H1 (cell line): ENCODE measurements around the gene DDN. TPM values are rescaled to one million over a fixed set of nuclear protein-coding genes. Genes with fewer than 3 reads are reported as not detected.

Experiments
- CTCF ChIA-PET: fragments of 300-600 bp; sonication (Branson Sonifier 250); formaldehyde crosslinking; loops from one replicate; lab custom pipeline; 2021; ENCODE audit not compliant: partially characterized antibody; lab: Charles Lee
- POLR2A ChIA-PET: fragments of 300-600 bp; sonication (Branson Sonifier 250); formaldehyde crosslinking; loops from one replicate; lab custom pipeline; 2021; ENCODE audit warnings: inconsistent platforms; ENCODE audit not compliant: partially characterized antibody; lab: Charles Lee
- DNase-seq, 2 experiments: peaks; one replicate each; pipeline versions ENCODE4 v3.0.0 to v3.0.0-alpha.2; 2010 to 2022; ENCODE audit warnings: low spot score in 2 of 2, low read depth in 1 of 2, mixed read lengths in 1 of 2
- FAIRE-seq: peaks from 2 replicates; lab custom pipeline; 2011; peaks lifted over from hg19 to GRCh38; lab: Jason Lieb, UNC
- H2AFZ ChIP-seq: 2 replicates; pipeline ENCODE4 v1.8.1; 2012; ENCODE audit warnings: low read length, inconsistent platforms
- H2AK5ac ChIP-seq: 2 replicates; pipeline ENCODE4 v1.6.1; 2013; ENCODE audit warnings: low read depth, low read length
- H2BK120ac ChIP-seq: replicated peaks from 2 replicates; pipeline ENCODE3; 2013; ENCODE audit warnings: low read depth, low read length, inconsistent platforms
- H2BK12ac ChIP-seq: 2 replicates; pipeline ENCODE4 v1.6.1; 2013; ENCODE audit warnings: low read depth, low read length
- H2BK15ac ChIP-seq: 2 replicates; pipeline ENCODE4 v1.6.1; 2013; ENCODE audit warnings: low read length
- H2BK20ac ChIP-seq: 2 replicates; pipeline ENCODE4 v1.6.1; 2013; ENCODE audit warnings: low read length
- H2BK5ac ChIP-seq: 2 replicates; pipeline ENCODE4 v1.6.1; 2013; ENCODE audit warnings: low read depth, low read length
- H3K14ac ChIP-seq: 2 replicates; pipeline ENCODE4 v1.6.1; 2013; ENCODE audit warnings: inconsistent platforms; ENCODE audit not compliant: insufficient read length
- H3K18ac ChIP-seq: 2 replicates; pipeline ENCODE4 v1.6.1; 2013; ENCODE audit warnings: low read length; ENCODE audit errors: extremely low read depth
- H3K23ac ChIP-seq: 2 replicates; pipeline ENCODE4 v1.6.1; 2013; ENCODE audit warnings: inconsistent platforms; ENCODE audit not compliant: insufficient read length
- H3K23me2 ChIP-seq: 2 replicates; pipeline ENCODE4 v1.6.1; 2013; ENCODE audit warnings: low read depth, low read length
- H3K27ac ChIP-seq: 2 replicates; pipeline ENCODE4 v1.6.1; 2011; ENCODE audit warnings: low read depth, low read length, inconsistent platforms
- H3K27me3 ChIP-seq, 4 experiments: replicated peaks in 1 of 4; 1 replicate in 1 of 4; 2 replicates in 3 of 4; pipeline versions ENCODE4 v1.6.1 to v1.8.1; 2011 to 2013; ENCODE audit warnings: low read length in 3 of 4, mild to moderate bottlenecking in 3 of 4, inconsistent platforms in 2 of 4, mixed read lengths in 2 of 4, moderate library complexity in 1 of 4; ENCODE audit not compliant: control insufficient read depth in 3 of 4, insufficient read depth in 3 of 4; ENCODE audit errors: extremely low read depth in 1 of 4
- H3K36me3 ChIP-seq, 4 experiments: 2 replicates each; pipeline versions ENCODE4 v1.6.1 to v1.8.1; 2011 to 2013; ENCODE audit warnings: mild to moderate bottlenecking in 4 of 4, low read length in 3 of 4, moderate library complexity in 2 of 4, control low read depth in 1 of 4, inconsistent platforms in 1 of 4; ENCODE audit not compliant: insufficient read depth in 4 of 4, control insufficient read depth in 2 of 4
- H3K4ac ChIP-seq: replicated peaks from 2 replicates; pipeline ENCODE3; 2013; ENCODE audit warnings: low read length, low read depth, mixed read lengths, inconsistent platforms; ENCODE audit not compliant: insufficient read length
- H3K4me1 ChIP-seq, 4 experiments: replicated peaks in 1 of 4; 1 replicate in 1 of 4; 2 replicates in 3 of 4; pipeline versions ENCODE4 v1.6.1 to v1.8.1; 2011 to 2013; ENCODE audit warnings: low read length in 3 of 4, inconsistent platforms in 2 of 4, mixed read lengths in 1 of 4; ENCODE audit not compliant: insufficient read depth in 4 of 4, control insufficient read depth in 3 of 4
- H3K4me2 ChIP-seq, 2 experiments: 2 replicates each; pipeline versions ENCODE4 v1.6.1 to v1.8.1; 2011 to 2013; ENCODE audit warnings: low read depth in 2 of 2, low read length in 2 of 2, control low read depth in 1 of 2, inconsistent platforms in 1 of 2, mild to moderate bottlenecking in 1 of 2; ENCODE audit not compliant: insufficient read depth in 1 of 2
- H3K4me3 ChIP-seq, 4 experiments: fragments of 200-600, 300-600 bp in 1 of 4; sonication (generic), shearing (Covaris generic), sonication (Bioruptor Twin) in 1 of 4; 2 replicates each; pipeline versions ENCODE4 v1.5.1 to v1.8.1; 2011 to 2016; ENCODE audit warnings: low read length in 4 of 4, low read depth in 3 of 4, control low read depth in 2 of 4, inconsistent platforms in 2 of 4, mild to moderate bottlenecking in 2 of 4, mixed read lengths in 1 of 4, moderate library complexity in 1 of 4; ENCODE audit not compliant: insufficient read depth in 2 of 4; ENCODE audit errors: extremely low read depth in 1 of 4
- H3K56ac ChIP-seq: replicated peaks from 2 replicates; pipeline ENCODE3; 2013; ENCODE audit warnings: low read depth, mild to moderate bottlenecking, mixed read lengths, low read length, inconsistent platforms; ENCODE audit not compliant: insufficient read length
- H3K79me1 ChIP-seq: 2 replicates; pipeline ENCODE4 v1.6.1; 2013; ENCODE audit warnings: low read depth, low read length, control low read depth
- H3K79me2 ChIP-seq, 2 experiments: 2 replicates each; pipeline versions ENCODE4 v1.6.1 to v1.8.1; 2012 to 2013; ENCODE audit warnings: low read length in 2 of 2, mild to moderate bottlenecking in 2 of 2, inconsistent platforms in 1 of 2; ENCODE audit not compliant: insufficient read depth in 2 of 2, control insufficient read depth in 1 of 2
- H3K9ac ChIP-seq, 4 experiments: replicated peaks in 1 of 4; 1 replicate in 1 of 4; 2 replicates in 3 of 4; pipeline versions ENCODE4 v1.6.1 to v1.8.1; 2011 to 2013; ENCODE audit warnings: low read depth in 3 of 4, low read length in 3 of 4, control low read depth in 2 of 4, mild to moderate bottlenecking in 2 of 4, moderate library complexity in 2 of 4, inconsistent platforms in 1 of 4; ENCODE audit errors: extremely low read depth in 1 of 4
- H3K9me3 ChIP-seq, 2 experiments: 2 replicates each; pipeline versions ENCODE4 v1.6.1 to v1.8.1; 2012 to 2013; ENCODE audit warnings: mild to moderate bottlenecking in 2 of 2, moderate library complexity in 2 of 2, control low read depth in 1 of 2, inconsistent platforms in 1 of 2, low read depth in 1 of 2, low read length in 1 of 2, mixed read lengths in 1 of 2; ENCODE audit not compliant: insufficient read depth in 2 of 2
- H4K20me1 ChIP-seq, 2 experiments: replicated peaks in 1 of 2; 2 replicates each; pipeline versions ENCODE3 to v1.8.1; 2011 to 2013; ENCODE audit warnings: inconsistent platforms in 2 of 2, low read length in 2 of 2, mild to moderate bottlenecking in 1 of 2; ENCODE audit not compliant: insufficient read depth in 2 of 2, control insufficient read depth in 1 of 2
- H4K5ac ChIP-seq: 2 replicates; pipeline ENCODE4 v1.6.1; 2013; ENCODE audit warnings: low read length, low read depth, mixed read lengths, inconsistent platforms; ENCODE audit not compliant: insufficient read length
- H4K8ac ChIP-seq: 2 replicates; pipeline ENCODE4 v1.8.0; 2013; ENCODE audit warnings: mild to moderate bottlenecking, moderate library complexity, low read length, inconsistent platforms; ENCODE audit not compliant: insufficient read depth; ENCODE audit errors: extremely low read depth
- H4K91ac ChIP-seq: replicated peaks from 2 replicates; pipeline ENCODE3; 2013; ENCODE audit warnings: low read length, mixed read lengths, inconsistent platforms; ENCODE audit not compliant: insufficient read length
- ASH2L ChIP-seq: fragments of 200-600, 300-600 bp; sonication (generic); IDR thresholded peaks from one replicate; pipeline ENCODE4 v1.7.1; 2017; ENCODE audit warnings: low read length
- BCL11A ChIP-seq, 2 experiments: IDR thresholded peaks; one replicate each; pipeline ENCODE4 v1.6.1; 2011; ENCODE audit warnings: low read depth in 2 of 2, low read length in 2 of 2, mild to moderate bottlenecking in 2 of 2
- CTBP2 ChIP-seq: IDR thresholded peaks from 2 replicates; pipeline ENCODE4 v1.7.0; 2011; ENCODE audit warnings: borderline replicate concordance, mild to moderate bottlenecking, moderate library complexity, mixed read lengths, low read length; ENCODE audit not compliant: insufficient read depth, insufficient read length
- TCF12 ChIP-seq: IDR thresholded peaks from 2 replicates; pipeline ENCODE4 v1.6.1; 2011; ENCODE audit warnings: low read depth, mild to moderate bottlenecking, low read length
- WGBS, 2 experiments: shearing (Covaris generic) in 1 of 2; methylation state at CpG; one replicate each; pipeline versions ENCODE4 v1.1.6 to v1.1.7; 2013 to 2015; ENCODE audit warnings: low lambda C conversion rate in 2 of 2, mixed read lengths in 2 of 2, inconsistent platforms in 1 of 2, low coverage in 1 of 2, missing lambda C conversion rate in 1 of 2; ENCODE audit not compliant: insufficient replicate concordance in 2 of 2, insufficient coverage in 1 of 2, insufficient read length in 1 of 2; ENCODE audit errors: extremely low coverage in 1 of 2, missing lambda C conversion rate in 1 of 2; 5-methylcytosine and 5-hydroxymethylcytosine counted together
- polyA plus RNA-seq, 7 experiments: library from polyadenylated mRNA; depleted of rRNA in 3 of 7; stranded (reverse) in 5 of 7; unstranded in 2 of 7; fragments of >200 nt in 5 of 7; fragments of 200-250 nt in 2 of 7; gene quantifications; 1 replicate in 5 of 7; 2 replicates in 1 of 7; 4 replicates in 1 of 7; pipeline versions ENCODE4 v1.2.1 to v1.2.3, GENCODE V29; 2011 to 2013; ENCODE audit warnings: missing spikeins in 2 of 7, mixed read lengths in 2 of 7
- total RNA-seq: library from RNA; stranded (reverse); fragmentation: NEBNext Ultra II Directional; extraction: Animal tissue kit (Norgen Biotek cat#: 25700); gene quantifications from 2 replicates; pipeline ENCODE4 v1.2.1, GENCODE V29; 2021

DDN gene
- total and polyA plus RNA-seq, 2 of the 8 experiments (the other 6 are each of a cell fraction or from before 2014, with no cell fraction given) = 0.14 to 0.30 TPM

DNA sequence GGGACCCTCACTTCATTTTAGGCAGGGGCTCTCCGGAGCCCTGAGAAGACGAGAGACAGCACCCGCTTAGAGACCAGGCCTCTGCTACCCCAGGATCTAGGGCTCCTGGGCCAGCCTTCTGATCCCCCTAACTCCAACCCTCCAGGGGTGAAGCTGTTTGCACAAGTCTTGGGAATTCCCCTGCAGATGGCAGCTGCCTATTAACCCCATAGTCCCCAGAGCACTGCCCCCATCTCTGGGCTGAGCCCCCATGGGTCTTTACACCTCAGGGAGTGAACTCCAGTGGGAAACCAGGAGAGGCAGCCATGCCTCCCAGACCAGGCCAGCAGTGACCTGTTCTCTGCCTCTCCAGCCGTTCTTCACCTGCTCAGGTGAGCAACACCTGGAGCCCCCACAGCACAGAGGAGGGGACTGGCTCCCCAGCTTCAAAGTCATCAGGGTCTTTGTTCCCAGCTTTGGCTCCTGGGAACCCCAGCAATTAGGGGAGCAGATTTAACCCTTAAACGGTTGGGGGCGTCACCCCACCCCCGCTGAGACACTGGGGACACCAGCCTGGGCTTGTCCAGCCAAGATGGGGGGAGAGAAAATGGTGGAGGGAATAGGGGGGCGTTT lies 29.9 kb downstream of the DDN start:
- H2BK120ac ChIP-seq = no peak overlapping the region
- H2AFZ ChIP-seq = no peak overlapping the region
- H3K14ac ChIP-seq = no peak overlapping the region
- no peak overlapping the region for H3K9ac ChIP-seq
- DNase-seq (peak in 1 of 2 experiments; percentile 70), FAIRE-seq (no peak)
- no peak overlapping the region for H4K8ac ChIP-seq
- no peak overlapping the region for H3K4ac ChIP-seq
- H2BK15ac ChIP-seq = peak overlapping the region; percentile 72; the same call in 1 of the 2 replicates
- no peak overlapping the region for H2AK5ac ChIP-seq
- no peak overlapping the region for H3K18ac ChIP-seq
- peak overlapping the region in 3 of 4 experiments; percentile 16 to 56 (median 26); a peak in 4 of 8 replicates for H3K4me3 ChIP-seq
- no peaks in the 10 kb centered on the region for H3K79me2 ChIP-seq
- H3K23me2 ChIP-seq = peaks cover 7% of the 10 kb centered on the region
- H4K20me1 ChIP-seq = peaks cover 0 to 10% of the 10 kb centered on the region in 2 experiments
- H4K5ac ChIP-seq = no peak overlapping the region
- H3K23ac ChIP-seq = no peak overlapping the region
- peaks cover 48 to 74% (median 73%) of the 10 kb centered on the region in 4 experiments for H3K27me3 ChIP-seq
- peak overlapping the region; percentile 12; the same call in 1 of the 2 replicates for H2BK5ac ChIP-seq
- WGBS, 2 experiments = 4% methylated on average over 8 of the region's 8 CpGs; no CpG with 5 or more reads in 1 of the 2 experiments
- no peak overlapping the region for H3K27ac ChIP-seq
- no peaks in the 10 kb centered on the region; a peak in 1 of 8 replicates for H3K36me3 ChIP-seq
- ChIA-PET CTCF (interaction anchor here (1.0 to 40.8 kb wide), 12 partner anchors 9 to 155 kb away, joined by 3 to 1336 read pairs (median 4); partner anchors contain the start of genes ARF3, DDN and WNT1), POLR2A (interaction anchor here (0.6 to 6.9 kb wide), 16 partner anchors 9 to 162 kb away, joined by 3 to 65 read pairs (median 4); partner anchors contain the start of genes ARF3, CACNB3, DDN and FKBP11)
- H3K79me1 ChIP-seq = no peaks in the 10 kb centered on the region
- peak; percentile 37 for TF ChIP-seq CTBP2
- TF ChIP-seq BCL11A (IDR thresholded peaks at IDR 0.05; ENCODE audit: low read depth in 2 of 2, low read length in 2 of 2) = no peak
- peak; percentile 81 for TF ChIP-seq TCF12
- peak; percentile 5 for TF ChIP-seq ASH2L
- no peaks in the 10 kb centered on the region for H3K9me3 ChIP-seq
- peak overlapping the region; percentile 87 to 96 for H3K4me2 ChIP-seq
- no peak overlapping the region for H2BK20ac ChIP-seq
- H4K91ac ChIP-seq = no peak overlapping the region
- H2BK12ac ChIP-seq = peak overlapping the region; percentile 13; the same call in 1 of the 2 replicates
- peaks cover 35 to 54% (median 46%) of the 10 kb centered on the region in 4 experiments for H3K4me1 ChIP-seq
- H3K56ac ChIP-seq = no peak overlapping the region
